Activated naive CD8-positive, alpha-beta T cell (primary cell): Measurements from ENCODE around the gene UBL3.

Experiments used
- H3K27ac Mint-ChIP-seq: one replicate; pipeline ENCODE4 v1.8.0; 2021; ENCODE audit warnings: mixed read lengths
- H3K27me3 Mint-ChIP-seq: one replicate; pipeline ENCODE4 v1.8.0; 2021; ENCODE audit warnings: mixed read lengths
- H3K36me3 Mint-ChIP-seq: one replicate; pipeline ENCODE4 v1.8.0; 2021; ENCODE audit warnings: mixed read lengths
- H3K4me1 Mint-ChIP-seq: one replicate; pipeline ENCODE4 v1.8.0; 2021; ENCODE audit warnings: low read depth, mixed read lengths
- H3K4me3 Mint-ChIP-seq: one replicate; pipeline ENCODE4 v1.8.0; 2021; ENCODE audit warnings: mild to moderate bottlenecking, mixed read lengths
- H3K9me3 Mint-ChIP-seq: one replicate; pipeline ENCODE4 v1.8.0; 2021; ENCODE audit warnings: low read depth, mixed read lengths

The UBL3 gene

DNA sequence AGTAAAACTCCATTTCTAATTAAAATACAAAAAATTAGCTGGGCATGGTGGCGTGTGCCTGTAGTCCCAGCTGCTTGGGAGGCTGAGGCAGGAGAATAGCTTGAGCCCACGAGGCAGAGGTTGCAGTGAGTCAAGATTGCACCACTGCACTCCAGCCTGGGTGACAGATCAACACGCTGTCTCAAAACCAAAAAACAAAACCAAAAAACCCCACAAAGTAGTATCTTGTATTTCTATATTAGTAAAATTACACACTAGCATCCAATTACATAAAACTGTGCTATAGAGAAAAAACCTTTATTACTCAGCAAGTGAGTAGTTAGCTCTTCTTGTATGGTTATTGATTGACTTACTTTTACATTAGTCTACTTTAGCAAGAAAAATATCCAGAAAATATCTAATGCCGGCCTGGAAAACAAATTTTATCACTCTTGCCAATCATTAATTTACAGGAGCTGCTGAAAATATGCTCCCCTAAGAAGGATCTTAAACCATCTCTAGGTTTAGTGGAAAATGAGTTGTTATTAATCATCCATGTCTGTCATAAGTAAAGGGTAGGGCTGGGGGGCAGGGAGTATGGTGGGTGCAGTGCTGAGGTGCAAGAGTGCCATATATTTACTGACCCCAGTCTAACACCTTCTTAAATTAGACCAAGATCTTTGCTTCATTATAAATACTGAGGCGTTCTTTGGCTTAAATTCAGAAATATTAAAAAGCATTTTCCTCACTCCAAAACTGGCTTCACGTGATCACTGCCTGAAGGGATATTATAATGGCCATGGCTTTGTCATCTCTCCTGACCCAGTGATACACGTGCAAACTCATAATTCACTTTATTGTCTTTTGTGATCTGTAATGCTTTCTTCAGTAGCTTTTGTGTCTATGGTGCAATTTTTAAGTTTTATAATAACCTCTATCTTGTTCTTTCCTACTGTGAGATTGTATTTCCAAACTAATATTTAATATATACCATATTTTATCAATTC lies 44.1 kb downstream of the UBL3 start:
- no peak overlapping the region for H3K27ac Mint-ChIP-seq
- no peaks in the 10 kb centered on the region for H3K27me3 Mint-ChIP-seq
- H3K36me3 Mint-ChIP-seq: peaks cover 2% of the 10 kb centered on the region
- H3K9me3 Mint-ChIP-seq: no peaks in the 10 kb centered on the region
- H3K4me1 Mint-ChIP-seq: peaks cover 44% of the 10 kb centered on the region
- no peak overlapping the region for H3K4me3 Mint-ChIP-seq

DNA sequence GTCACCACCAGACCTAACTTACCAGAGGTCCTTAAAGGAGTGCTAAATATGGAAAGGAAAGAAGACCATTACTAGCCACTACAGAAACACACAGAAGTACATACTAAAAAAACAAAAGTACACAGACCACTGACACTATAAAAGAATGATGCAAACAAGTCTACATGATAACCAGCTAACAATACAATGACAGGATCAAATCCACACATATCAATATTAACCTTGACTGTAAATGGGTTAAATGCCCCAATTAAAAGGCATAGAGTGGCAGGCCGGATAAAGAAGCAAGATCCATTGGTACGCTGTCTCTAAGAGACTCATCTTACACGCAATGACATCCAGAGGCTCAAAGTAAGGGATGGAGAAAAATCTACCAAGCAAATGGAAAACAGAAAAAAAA lies 47.2 kb downstream of the UBL3 start:
- Mint-ChIP-seq H3K27ac (no peak overlapping the region), H3K4me1 (peaks cover 25% of the 10 kb centered on the region), H3K36me3 (no peaks in the 10 kb centered on the region), H3K27me3 (no peaks in the 10 kb centered on the region), H3K9me3 (no peaks in the 10 kb centered on the region), H3K4me3 (no peak overlapping the region)

DNA sequence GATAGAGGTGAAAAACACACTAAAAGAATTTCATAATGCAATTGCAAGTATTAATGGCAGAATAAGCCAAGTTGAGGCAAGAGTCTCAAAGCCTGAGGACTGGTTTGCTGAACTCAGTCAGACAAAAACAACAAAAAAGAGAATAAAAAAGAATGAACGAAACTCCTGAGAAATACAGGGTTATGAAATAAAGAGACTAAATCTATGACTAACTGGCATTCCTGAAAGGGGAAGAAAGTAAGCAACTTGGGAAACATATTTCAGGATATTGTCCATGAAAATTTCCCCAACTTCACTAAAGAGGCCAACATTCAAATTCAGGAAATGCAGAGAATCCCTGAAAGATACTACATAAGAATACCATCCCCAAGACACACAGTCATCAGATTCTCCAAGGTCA lies 47.8 kb downstream of the UBL3 start:
- H3K4me3 Mint-ChIP-seq: no peak overlapping the region
- no peaks in the 10 kb centered on the region for H3K9me3 Mint-ChIP-seq
- H3K27me3 Mint-ChIP-seq: no peaks in the 10 kb centered on the region
- H3K27ac Mint-ChIP-seq: no peak overlapping the region
- H3K4me1 Mint-ChIP-seq: peaks cover 29% of the 10 kb centered on the region
- H3K36me3 Mint-ChIP-seq: no peaks in the 10 kb centered on the region

DNA sequence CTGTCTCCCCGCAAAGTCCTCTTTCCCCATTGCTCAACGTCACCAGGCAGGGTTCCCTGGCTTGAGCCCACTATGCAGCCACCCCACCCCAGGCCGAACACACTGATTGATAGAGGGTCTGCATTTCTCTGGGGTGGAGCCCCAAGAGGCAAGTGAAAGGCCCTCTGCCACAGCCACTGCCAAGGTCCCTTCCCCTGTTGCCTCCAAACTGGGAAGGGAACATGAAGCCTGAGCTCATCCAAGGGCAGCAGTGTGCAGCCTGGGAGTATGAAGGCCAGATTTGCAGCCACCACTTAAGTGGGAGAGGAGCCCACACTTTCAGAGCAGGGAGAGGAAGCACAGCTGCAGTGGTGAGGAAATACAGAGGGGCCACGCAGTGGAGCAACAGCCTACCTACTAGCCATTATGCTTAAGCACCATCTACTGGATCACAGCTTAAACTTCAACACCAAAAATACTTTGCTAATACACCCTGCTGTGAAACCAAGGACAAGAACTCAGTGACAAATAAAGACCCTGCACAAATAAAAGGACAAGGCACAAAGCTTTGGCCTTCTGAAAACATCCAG lies 48.6 kb downstream of the UBL3 start:
- Mint-ChIP-seq H3K4me3 (no peak overlapping the region), H3K27me3 (no peaks in the 10 kb centered on the region), H3K4me1 (peaks cover 33% of the 10 kb centered on the region), H3K36me3 (no peaks in the 10 kb centered on the region), H3K9me3 (no peaks in the 10 kb centered on the region), H3K27ac (no peak overlapping the region)

DNA sequence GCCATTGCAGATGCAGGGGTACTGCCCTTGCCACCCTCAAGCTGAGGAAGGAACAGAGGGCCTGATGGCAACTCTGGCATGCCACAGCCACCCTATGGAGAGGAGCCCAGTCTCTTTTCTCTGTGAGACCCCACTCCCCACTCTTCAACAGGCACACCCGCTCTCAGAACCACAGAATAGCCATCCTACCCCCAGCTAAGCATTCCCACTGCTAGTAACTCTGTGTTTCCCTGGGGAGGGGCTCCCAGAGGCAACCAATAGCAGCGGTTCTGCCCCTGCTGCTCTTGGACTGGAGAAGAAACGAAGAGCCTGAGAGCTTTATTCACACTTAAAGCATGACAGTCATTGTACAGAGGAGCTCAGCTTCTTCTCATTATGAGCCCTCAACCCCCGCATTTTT lies 49.3 kb downstream of the UBL3 start:
- Mint-ChIP-seq H3K36me3 (no peaks in the 10 kb centered on the region), H3K4me3 (no peak overlapping the region), H3K9me3 (no peaks in the 10 kb centered on the region), H3K27me3 (no peaks in the 10 kb centered on the region), H3K27ac (no peak overlapping the region), H3K4me1 (peaks cover 30% of the 10 kb centered on the region)

DNA sequence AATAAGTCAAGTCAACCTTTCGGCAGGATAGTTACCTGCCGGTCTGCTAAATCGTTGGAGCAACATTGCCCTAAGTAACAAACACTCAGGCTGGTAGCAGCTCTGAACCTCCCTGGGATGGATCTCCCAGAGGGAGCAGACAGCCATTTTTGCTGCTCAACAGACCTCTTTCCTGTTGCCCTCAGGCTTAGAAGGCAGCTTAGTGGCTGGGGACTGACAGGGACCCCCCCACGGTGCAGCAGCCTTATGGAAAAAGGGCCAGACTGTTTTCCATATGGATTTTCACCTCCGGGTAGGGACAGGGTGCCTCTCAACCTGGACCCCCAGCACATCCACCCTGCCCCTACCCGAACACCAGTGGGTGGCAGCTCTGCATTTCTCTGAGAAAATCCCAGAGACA lies 49.7 kb downstream of the UBL3 start:
- Mint-ChIP-seq H3K4me3 (no peak overlapping the region), H3K4me1 (peaks cover 30% of the 10 kb centered on the region), H3K36me3 (no peaks in the 10 kb centered on the region), H3K27me3 (no peaks in the 10 kb centered on the region), H3K9me3 (no peaks in the 10 kb centered on the region), H3K27ac (no peak overlapping the region)

DNA sequence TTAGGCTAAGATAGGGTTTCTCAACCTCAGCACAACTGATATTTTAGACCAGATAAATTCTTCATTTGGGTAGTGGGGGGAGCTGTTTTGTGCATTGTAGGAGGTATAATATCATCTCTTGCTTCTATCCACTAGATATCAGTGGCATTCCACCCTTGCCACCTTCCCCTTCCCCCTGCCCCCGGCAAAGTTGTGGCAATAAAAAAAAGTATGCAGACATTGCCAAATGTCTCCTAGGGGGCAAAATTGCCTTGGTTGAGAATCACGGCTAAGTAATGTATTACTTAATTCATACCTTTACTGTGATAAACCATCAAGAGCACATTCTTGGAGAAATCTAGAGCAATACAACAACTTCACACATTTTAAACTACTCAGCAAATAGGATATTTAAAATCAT lies 51.4 kb downstream of the UBL3 start:
- no peak overlapping the region for H3K27ac Mint-ChIP-seq
- no peak overlapping the region for H3K4me3 Mint-ChIP-seq
- H3K4me1 Mint-ChIP-seq: peaks cover 35% of the 10 kb centered on the region
- H3K36me3 Mint-ChIP-seq: no peaks in the 10 kb centered on the region
- no peaks in the 10 kb centered on the region for H3K9me3 Mint-ChIP-seq
- H3K27me3 Mint-ChIP-seq: no peaks in the 10 kb centered on the region

DNA sequence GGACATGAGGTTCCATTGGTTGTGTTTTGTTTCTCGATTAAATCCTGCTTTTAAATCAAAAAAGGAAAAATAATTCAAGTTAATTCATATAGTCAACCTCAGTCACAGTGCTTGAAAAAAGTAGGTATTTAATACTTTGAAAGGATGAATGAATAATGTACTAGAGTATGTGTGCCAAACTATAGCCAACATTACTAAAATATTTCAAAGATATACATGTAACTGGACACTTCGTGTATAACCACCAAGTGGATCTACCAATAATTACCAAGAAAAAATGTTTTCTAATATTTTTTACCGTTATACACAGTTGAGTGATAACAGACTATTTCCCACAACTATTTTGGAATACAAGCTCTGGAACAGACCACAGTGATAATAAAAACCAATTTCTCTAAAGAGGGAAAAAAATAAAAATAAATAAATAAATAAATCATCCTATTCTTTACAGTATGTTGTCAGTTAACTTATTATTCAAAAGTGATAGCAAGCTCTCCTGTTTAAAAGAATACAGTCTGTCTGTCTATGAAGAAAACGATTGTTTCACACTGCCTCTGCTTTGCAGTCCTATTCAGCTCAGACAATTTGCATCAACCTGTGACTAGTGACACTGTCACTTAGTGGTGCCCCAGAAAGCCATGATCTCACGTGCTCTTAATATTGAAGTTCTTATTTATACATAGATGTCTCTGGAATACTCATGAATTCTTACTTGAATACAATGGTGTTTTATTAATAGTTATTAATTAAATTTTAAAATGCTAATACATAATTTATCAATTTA lies 58.2 kb downstream of the UBL3 start:
- Mint-ChIP-seq H3K9me3 (no peaks in the 10 kb centered on the region), H3K27ac (no peak overlapping the region), H3K4me1 (peaks cover 49% of the 10 kb centered on the region)

DNA sequence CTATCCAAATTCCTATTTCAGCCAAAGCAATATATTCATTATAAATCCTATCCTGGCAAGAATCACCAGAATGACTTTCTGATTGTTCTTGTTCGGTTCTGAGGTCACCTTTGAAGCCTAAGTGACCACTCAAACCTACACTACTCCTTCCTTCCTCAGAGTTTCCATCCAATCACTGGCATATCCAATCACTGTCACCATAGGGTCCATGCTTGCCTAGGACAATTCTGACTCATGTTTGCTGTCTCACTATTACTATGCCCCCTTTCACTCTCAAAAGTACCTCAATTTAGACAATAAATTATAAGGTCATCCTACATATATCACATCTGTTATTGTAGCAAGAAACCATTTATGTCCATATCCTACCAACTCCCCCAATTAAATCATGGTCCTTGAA lies 58.9 kb downstream of the UBL3 start:
- H3K27me3 Mint-ChIP-seq: no peaks in the 10 kb centered on the region
- H3K4me1 Mint-ChIP-seq: peaks cover 43% of the 10 kb centered on the region
- no peaks in the 10 kb centered on the region for H3K36me3 Mint-ChIP-seq
- peak overlapping the region; percentile 9 for H3K27ac Mint-ChIP-seq
- H3K4me3 Mint-ChIP-seq: no peak overlapping the region
- H3K9me3 Mint-ChIP-seq: no peaks in the 10 kb centered on the region

More for the DNA sequence above, 58.2 kb downstream of the UBL3 start:
- no peak overlapping the region for H3K4me3 Mint-ChIP-seq
- H3K36me3 Mint-ChIP-seq: no peaks in the 10 kb centered on the region
- no peaks in the 10 kb centered on the region for H3K27me3 Mint-ChIP-seq

DNA sequence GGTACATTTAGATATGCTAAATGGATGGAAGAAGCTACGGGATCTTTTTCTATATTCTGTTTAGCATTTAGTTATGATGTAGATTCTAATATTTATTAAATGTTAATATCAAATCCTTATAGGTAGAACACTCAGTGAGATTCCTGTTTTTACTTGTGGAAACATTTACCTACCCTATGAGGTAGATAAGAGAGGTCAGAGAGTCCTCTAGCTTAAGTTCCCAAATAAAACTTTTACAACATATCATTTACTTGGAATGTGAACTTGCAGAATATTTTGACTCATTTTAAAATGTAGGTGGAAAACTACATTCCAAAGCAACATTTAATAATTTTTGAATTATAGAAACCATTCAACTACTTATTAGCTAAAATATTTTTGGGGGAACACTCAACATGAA lies 63.7 kb downstream of the UBL3 start:
- no peaks in the 10 kb centered on the region for H3K27me3 Mint-ChIP-seq
- no peak overlapping the region for H3K27ac Mint-ChIP-seq
- no peak overlapping the region for H3K4me3 Mint-ChIP-seq
- H3K9me3 Mint-ChIP-seq: no peaks in the 10 kb centered on the region
- no peaks in the 10 kb centered on the region for H3K36me3 Mint-ChIP-seq
- peaks cover 45% of the 10 kb centered on the region for H3K4me1 Mint-ChIP-seq

DNA sequence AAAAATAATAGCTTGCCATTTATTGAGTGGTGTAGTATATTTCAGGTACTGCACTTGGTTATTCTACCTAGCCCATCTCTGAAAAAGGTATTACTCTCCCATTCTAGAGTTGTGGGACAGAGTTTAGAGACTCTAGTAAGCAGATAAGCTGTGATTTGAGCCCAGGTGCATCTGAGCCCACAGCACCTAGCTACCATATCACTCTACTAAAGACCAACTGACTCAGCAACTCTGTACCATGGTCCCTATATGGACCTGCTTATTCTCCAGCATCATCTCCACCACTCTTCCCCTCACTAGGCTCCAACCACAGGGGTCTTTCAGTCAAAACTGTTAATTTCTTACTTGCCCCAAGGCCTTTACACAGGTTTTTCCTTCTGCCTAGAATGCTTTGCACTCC lies 64.4 kb downstream of the UBL3 start:
- H3K36me3 Mint-ChIP-seq: no peaks in the 10 kb centered on the region
- no peaks in the 10 kb centered on the region for H3K9me3 Mint-ChIP-seq
- H3K4me3 Mint-ChIP-seq: no peak overlapping the region
- H3K4me1 Mint-ChIP-seq: peaks cover 37% of the 10 kb centered on the region
- H3K27me3 Mint-ChIP-seq: no peaks in the 10 kb centered on the region
- H3K27ac Mint-ChIP-seq: no peak overlapping the region

DNA sequence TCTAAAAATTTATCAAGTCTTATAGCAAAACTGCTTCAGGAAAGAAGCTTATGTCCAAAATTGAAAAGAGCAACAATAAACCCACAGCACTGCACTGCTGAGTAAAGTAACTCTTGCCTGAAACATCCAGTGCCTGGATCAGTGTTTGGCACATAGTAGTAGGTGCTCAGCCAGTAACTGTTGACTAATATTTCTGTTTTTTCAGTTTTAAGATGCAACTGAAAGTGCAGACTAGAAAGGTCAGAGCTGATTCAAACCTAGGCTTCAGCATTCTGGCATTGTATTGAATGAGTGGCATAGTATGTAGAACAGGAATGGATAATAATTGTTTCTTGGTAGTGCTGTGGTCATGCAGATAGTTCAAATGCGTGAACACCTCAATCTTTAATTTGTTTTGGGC lies 67.6 kb downstream of the UBL3 start:
- no peaks in the 10 kb centered on the region for H3K27me3 Mint-ChIP-seq
- no peaks in the 10 kb centered on the region for H3K36me3 Mint-ChIP-seq
- no peak overlapping the region for H3K4me3 Mint-ChIP-seq
- H3K4me1 Mint-ChIP-seq: peaks cover 33% of the 10 kb centered on the region
- peak overlapping the region; percentile 22 for H3K27ac Mint-ChIP-seq
- H3K9me3 Mint-ChIP-seq: no peaks in the 10 kb centered on the region

DNA sequence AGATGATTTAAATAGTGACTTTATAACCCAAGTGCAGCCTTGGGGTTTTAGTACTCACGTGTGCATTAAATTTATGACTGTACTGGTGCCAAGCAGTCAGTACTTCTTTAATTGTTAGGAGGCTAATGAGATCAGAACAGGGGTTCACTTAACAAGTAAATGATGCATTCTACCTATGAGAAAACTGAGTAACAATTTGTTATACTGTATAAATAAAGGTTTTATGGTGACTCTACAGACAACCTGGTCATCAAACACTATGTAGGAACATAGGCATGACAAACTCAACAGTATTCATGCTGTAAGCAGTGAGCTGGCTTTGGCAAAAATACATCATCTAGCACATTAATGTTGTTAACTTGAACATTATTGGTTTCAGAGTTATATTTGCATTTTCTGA lies 75.6 kb downstream of the UBL3 start:
- Mint-ChIP-seq H3K9me3 (no peaks in the 10 kb centered on the region), H3K27ac (no peak overlapping the region), H3K4me3 (no peak overlapping the region), H3K36me3 (peaks cover 2% of the 10 kb centered on the region), H3K27me3 (no peaks in the 10 kb centered on the region), H3K4me1 (peaks cover 7% of the 10 kb centered on the region)

DNA sequence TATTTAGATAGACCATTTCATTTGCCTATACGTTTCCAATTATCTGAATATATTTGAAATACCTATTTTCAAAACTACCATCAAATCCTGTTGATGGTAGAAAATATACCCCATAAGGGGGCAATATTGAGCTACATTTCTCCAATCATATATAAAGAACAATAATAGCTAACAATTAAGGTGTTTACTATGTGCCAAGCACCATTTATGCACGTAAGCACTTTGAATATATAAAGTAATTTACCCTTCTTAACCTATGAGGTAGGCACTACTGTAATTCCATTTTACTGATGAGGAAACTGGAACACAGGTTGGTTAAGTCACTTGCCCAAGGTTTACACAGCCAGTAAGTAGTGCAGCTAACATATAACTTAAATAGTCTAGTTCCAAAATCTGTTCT lies 79.2 kb downstream of the UBL3 start:
- H3K4me1 Mint-ChIP-seq: peaks cover 1% of the 10 kb centered on the region
- H3K4me3 Mint-ChIP-seq: no peak overlapping the region
- no peaks in the 10 kb centered on the region for H3K27me3 Mint-ChIP-seq
- no peak overlapping the region for H3K27ac Mint-ChIP-seq
- H3K36me3 Mint-ChIP-seq: peaks cover 9% of the 10 kb centered on the region
- H3K9me3 Mint-ChIP-seq: no peaks in the 10 kb centered on the region

DNA sequence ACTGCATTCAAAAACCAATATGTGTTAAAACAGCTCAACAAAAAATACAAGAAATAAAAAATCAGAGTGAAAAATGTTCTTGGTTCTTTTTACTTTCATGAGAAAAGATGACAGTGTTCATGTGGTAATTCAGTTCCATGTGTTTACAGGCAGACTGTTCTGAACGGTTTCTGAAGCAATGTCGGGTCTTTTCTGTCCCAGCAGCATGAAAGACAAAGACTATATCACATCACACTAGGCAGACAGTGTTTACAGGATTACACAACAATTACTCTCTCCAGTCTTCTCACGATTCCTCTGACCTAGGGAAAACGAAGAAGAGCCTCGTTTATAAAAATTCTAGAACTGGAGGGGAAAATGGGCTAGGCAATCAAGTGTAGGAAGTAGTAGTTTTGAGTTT lies 83.4 kb downstream of the UBL3 start:
- Mint-ChIP-seq H3K27ac (no peak overlapping the region), H3K4me3 (no peak overlapping the region), H3K27me3 (no peaks in the 10 kb centered on the region), H3K36me3 (peaks cover 9% of the 10 kb centered on the region), H3K4me1 (peaks cover 23% of the 10 kb centered on the region), H3K9me3 (no peaks in the 10 kb centered on the region)
